Measurements from ENCODE around the gene SGMS1. TPM values are rescaled to one million over a fixed set of nuclear protein-coding genes. Genes with fewer than 3 reads are reported as not detected.

Gene SGMS1
- total RNA-seq, 5 donors from 2014 or later (not counting 1 experiment from before 2014, with no cell fraction given): 28.4 to 39.7 (median 32.6) TPM

- no peaks in the 10 kb centered on the region for H3K27me3 Mint-ChIP-seq
- ChIA-PET CTCF (no interaction called here), POLR2A (interaction anchor here (0.6 to 0.8 kb wide), 3 partner anchors 42 to 162 kb away, joined by 3 to 5 read pairs (median 4); no protein-coding TSS in a partner anchor)
- Histone ChIP-seq H3K36me3 (ENCODE audit: control insufficient read depth in 2 of 2, extremely low read depth in 1 of 2, insufficient read depth in 1 of 2, low read length in 1 of 2) (no peaks in the 10 kb centered on the region), H3K9me3 (no peaks in the 10 kb centered on the region), H3K27me3 (replicated peaks in 1 of 2; ENCODE audit: control insufficient read depth in 2 of 2, extremely low read depth in 1 of 2, insufficient read depth in 2 of 2, low read length in 1 of 2) (no peaks in the 10 kb centered on the region), H3K4me1 (ENCODE audit: control insufficient read depth in 1 of 2, extremely low read depth in 1 of 2, insufficient read depth in 2 of 2, low read length in 2 of 2) (peaks cover 0 to 3% of the 10 kb centered on the region in 2 experiments), H3K4me3 (ENCODE audit: control insufficient read depth in 1 of 2, extremely low read depth in 1 of 2, low read length in 1 of 2) (no peak overlapping the region), H3K27ac (ENCODE audit: low read length) (no peak overlapping the region)
- H3K4me3 Mint-ChIP-seq: no peak overlapping the region
- H3K4me1 Mint-ChIP-seq: peaks cover 88 to 92% (median 91%) of the 10 kb centered on the region in 3 donors
- peaks cover 11% of the 10 kb centered on the region for H3K36me3 Mint-ChIP-seq
- peaks cover 0 to 4% (median 0%) of the 10 kb centered on the region in 3 donors for H3K9me3 Mint-ChIP-seq
- no peak for ATAC-seq (replicated peaks in 1 of 4)
- no peak overlapping the region for H3K27ac Mint-ChIP-seq
- DNase-seq: no peak
- WGBS (ENCODE audit: insufficient coverage): 64% methylated on average over 2 of the region's 7 CpGs
These were observed 45.9 kb downstream of the SGMS1 start for GRCh38 chr10:50577681-50578350.

DNA sequence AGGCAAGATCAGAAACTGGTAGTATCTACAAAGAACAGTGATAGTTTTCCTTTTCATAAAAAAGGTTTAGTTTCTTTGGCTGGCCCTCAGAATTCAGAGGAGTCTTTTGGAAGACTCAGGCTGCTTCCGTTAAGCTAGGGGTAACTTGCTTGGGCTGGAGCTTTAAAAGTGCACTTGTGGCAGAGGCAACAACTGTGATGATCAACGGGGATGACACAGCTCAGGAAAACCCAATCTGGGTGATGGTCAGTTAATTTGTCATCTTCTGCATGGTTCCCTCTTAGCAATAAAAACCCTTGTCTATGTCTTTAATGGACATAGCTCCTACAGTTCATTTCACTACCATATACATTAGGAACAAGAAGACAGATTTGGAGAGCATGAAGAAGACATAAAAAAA is 46.7 kb downstream of the SGMS1 start:
- Histone ChIP-seq H3K36me3 (ENCODE audit: control insufficient read depth in 2 of 2, extremely low read depth in 1 of 2, insufficient read depth in 1 of 2, low read length in 1 of 2) (no peaks in the 10 kb centered on the region), H3K4me1 (ENCODE audit: control insufficient read depth in 1 of 2, extremely low read depth in 1 of 2, insufficient read depth in 2 of 2, low read length in 2 of 2) (peaks cover 0 to 3% of the 10 kb centered on the region in 2 experiments), H3K27ac (ENCODE audit: low read length) (no peak overlapping the region), H3K9me3 (no peaks in the 10 kb centered on the region), H3K4me3 (ENCODE audit: control insufficient read depth in 1 of 2, extremely low read depth in 1 of 2, low read length in 1 of 2) (no peak overlapping the region), H3K27me3 (replicated peaks in 1 of 2; ENCODE audit: control insufficient read depth in 2 of 2, extremely low read depth in 1 of 2, insufficient read depth in 2 of 2, low read length in 1 of 2) (no peaks in the 10 kb centered on the region)
- H3K9me3 Mint-ChIP-seq: peaks cover 0 to 4% (median 0%) of the 10 kb centered on the region in 3 donors
- no CpG with 5 or more reads among the region's 2 CpGs for WGBS (ENCODE audit: insufficient coverage)
- no peak overlapping the region for H3K27ac Mint-ChIP-seq
- no peak for ATAC-seq (replicated peaks in 1 of 4)
- POLR2A ChIA-PET: interaction anchor here (0.5 to 0.7 kb wide), 3 partner anchors 30 to 42 kb away, joined by 3 to 4 read pairs (median 3); no protein-coding TSS in a partner anchor
- H3K4me1 Mint-ChIP-seq: peaks cover 91 to 92% (median 91%) of the 10 kb centered on the region in 3 donors
- H3K4me3 Mint-ChIP-seq: no peak overlapping the region
- no peak for DNase-seq
- peaks cover 7% of the 10 kb centered on the region for H3K36me3 Mint-ChIP-seq
- CTCF ChIA-PET: interaction anchor here in 1 of 2 donors (0.7 to 1.1 kb wide), 2 partner anchors 9 to 74 kb away, joined by 3 to 4 read pairs; no protein-coding TSS in a partner anchor
- H3K27me3 Mint-ChIP-seq: no peaks in the 10 kb centered on the region

DNA sequence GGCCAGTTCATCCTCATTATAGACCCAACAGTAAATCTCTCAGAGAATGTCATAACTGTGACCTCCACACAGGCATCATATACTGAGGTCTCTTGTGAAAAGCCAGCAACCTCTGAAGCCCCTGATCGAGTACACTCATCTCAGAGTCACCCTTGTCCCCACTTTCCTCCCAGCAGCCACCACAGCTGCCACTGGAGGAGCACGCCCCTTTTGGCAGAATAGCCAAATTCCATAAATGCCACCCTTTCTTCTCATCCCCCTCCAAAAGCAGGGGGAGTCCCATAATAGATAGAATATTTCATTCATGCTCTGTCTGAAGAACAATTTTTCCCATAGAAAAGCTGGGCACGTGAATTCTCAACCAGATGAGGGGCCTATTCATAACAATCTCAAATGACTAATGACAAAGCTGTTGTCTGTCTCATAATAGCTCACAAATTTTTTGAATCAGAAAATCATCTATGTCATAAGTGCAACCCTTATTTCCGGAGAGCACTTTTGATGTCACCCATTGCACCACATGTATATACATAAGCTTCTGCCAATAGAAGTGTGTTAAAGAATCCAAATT is 47.4 kb downstream of the SGMS1 start:
- ChIA-PET POLR2A (interaction anchor here in 1 of 2 donors (0.5 to 0.6 kb wide), 2 partner anchors 31 to 93 kb away, joined by 3 to 6 read pairs; no protein-coding TSS in a partner anchor), CTCF (interaction anchor here in 1 of 2 donors (0.7 to 1.1 kb wide), 2 partner anchors 9 to 75 kb away, joined by 3 to 4 read pairs; no protein-coding TSS in a partner anchor)
- Mint-ChIP-seq H3K27ac (no peak overlapping the region), H3K4me3 (no peak overlapping the region), H3K36me3 (peaks cover 7% of the 10 kb centered on the region), H3K27me3 (no peaks in the 10 kb centered on the region), H3K4me1 (peaks cover 86 to 88% (median 88%) of the 10 kb centered on the region in 3 donors), H3K9me3 (peaks cover 0 to 4% (median 0%) of the 10 kb centered on the region in 3 donors)
- H3K36me3 ChIP-seq (ENCODE audit: control insufficient read depth in 2 of 2, extremely low read depth in 1 of 2, insufficient read depth in 1 of 2, low read length in 1 of 2): no peaks in the 10 kb centered on the region
- no peaks in the 10 kb centered on the region for H3K4me1 ChIP-seq (ENCODE audit: control insufficient read depth in 1 of 2, extremely low read depth in 1 of 2, insufficient read depth in 2 of 2, low read length in 2 of 2)
- WGBS (ENCODE audit: insufficient coverage): 70% methylated on average over 2 of the region's 4 CpGs
- no peaks in the 10 kb centered on the region for H3K9me3 ChIP-seq
- no peak overlapping the region for H3K4me3 ChIP-seq (ENCODE audit: control insufficient read depth in 1 of 2, extremely low read depth in 1 of 2, low read length in 1 of 2)
- H3K27ac ChIP-seq (ENCODE audit: low read length): no peak overlapping the region
- no peak for DNase-seq
- ATAC-seq (replicated peaks in 1 of 4): no peak
- no peaks in the 10 kb centered on the region for H3K27me3 ChIP-seq (replicated peaks in 1 of 2; ENCODE audit: control insufficient read depth in 2 of 2, extremely low read depth in 1 of 2, insufficient read depth in 2 of 2, low read length in 1 of 2)

- no peak for ATAC-seq (replicated peaks in 1 of 4)
- Mint-ChIP-seq H3K36me3 (peaks cover 7% of the 10 kb centered on the region), H3K27me3 (no peaks in the 10 kb centered on the region), H3K27ac (no peak overlapping the region), H3K9me3 (peaks cover 0 to 4% (median 0%) of the 10 kb centered on the region in 3 donors), H3K4me3 (no peak overlapping the region), H3K4me1 (peaks cover 80 to 82% (median 82%) of the 10 kb centered on the region in 3 donors)
- H3K9me3 ChIP-seq: no peaks in the 10 kb centered on the region
- no peak overlapping the region for H3K4me3 ChIP-seq (ENCODE audit: control insufficient read depth in 1 of 2, extremely low read depth in 1 of 2, low read length in 1 of 2)
- WGBS (ENCODE audit: insufficient coverage): 100% methylated on average over 1 of the region's 5 CpGs
- H3K27me3 ChIP-seq (replicated peaks in 1 of 2; ENCODE audit: control insufficient read depth in 2 of 2, extremely low read depth in 1 of 2, insufficient read depth in 2 of 2, low read length in 1 of 2): no peaks in the 10 kb centered on the region
- H3K4me1 ChIP-seq (ENCODE audit: control insufficient read depth in 1 of 2, extremely low read depth in 1 of 2, insufficient read depth in 2 of 2, low read length in 2 of 2): no peaks in the 10 kb centered on the region
- H3K36me3 ChIP-seq (ENCODE audit: control insufficient read depth in 2 of 2, extremely low read depth in 1 of 2, insufficient read depth in 1 of 2, low read length in 1 of 2): no peaks in the 10 kb centered on the region
- ChIA-PET POLR2A (interaction anchor here in 1 of 2 donors (0.6 kb wide), 1 partner anchor 93 kb away, joined by 6 read pairs; no protein-coding TSS in a partner anchor), CTCF (interaction anchor here in 1 of 2 donors (0.6 to 1.1 kb wide), 2 partner anchors 10 to 208 kb away, joined by 4 to 8 read pairs; no protein-coding TSS in a partner anchor)
- no peak overlapping the region for H3K27ac ChIP-seq (ENCODE audit: low read length)
- no peak for DNase-seq
These were observed 48.1 kb downstream of the SGMS1 start for GRCh38 chr10:50575477-50576244.

- CTCF ChIA-PET: no interaction called here
- no CpG with 5 or more reads among the region's 5 CpGs for WGBS (ENCODE audit: insufficient coverage)
- Histone ChIP-seq H3K27ac (ENCODE audit: low read length) (no peak overlapping the region), H3K36me3 (ENCODE audit: control insufficient read depth in 2 of 2, extremely low read depth in 1 of 2, insufficient read depth in 1 of 2, low read length in 1 of 2) (no peaks in the 10 kb centered on the region), H3K9me3 (no peaks in the 10 kb centered on the region), H3K27me3 (replicated peaks in 1 of 2; ENCODE audit: control insufficient read depth in 2 of 2, extremely low read depth in 1 of 2, insufficient read depth in 2 of 2, low read length in 1 of 2) (no peaks in the 10 kb centered on the region), H3K4me1 (ENCODE audit: control insufficient read depth in 1 of 2, extremely low read depth in 1 of 2, insufficient read depth in 2 of 2, low read length in 2 of 2) (no peaks in the 10 kb centered on the region), H3K4me3 (ENCODE audit: control insufficient read depth in 1 of 2, extremely low read depth in 1 of 2, low read length in 1 of 2) (no peak overlapping the region)
- H3K9me3 Mint-ChIP-seq: peaks cover 0 to 4% (median 0%) of the 10 kb centered on the region in 3 donors
- H3K4me3 Mint-ChIP-seq: no peak overlapping the region
- POLR2A ChIA-PET: no interaction called here
- DNase-seq (no peak), ATAC-seq (replicated peaks in 1 of 4) (no peak)
- peaks cover 7% of the 10 kb centered on the region for H3K36me3 Mint-ChIP-seq
- no peaks in the 10 kb centered on the region for H3K27me3 Mint-ChIP-seq
- H3K4me1 Mint-ChIP-seq: peaks cover 72 to 75% (median 74%) of the 10 kb centered on the region in 3 donors
- H3K27ac Mint-ChIP-seq: no peak overlapping the region
These were observed 48.8 kb downstream of the SGMS1 start for GRCh38 chr10:50574931-50575330.

- no peak overlapping the region for H3K4me3 Mint-ChIP-seq
These were observed 49.5 kb downstream of the SGMS1 start for GRCh38 chr10:50574305-50574704.

More at GRCh38 chr10:50574305-50574704, 49.5 kb downstream of the SGMS1 start:
- H3K27me3 ChIP-seq (replicated peaks in 1 of 2; ENCODE audit: control insufficient read depth in 2 of 2, extremely low read depth in 1 of 2, insufficient read depth in 2 of 2, low read length in 1 of 2): no peaks in the 10 kb centered on the region
- H3K9me3 ChIP-seq: no peaks in the 10 kb centered on the region
- H3K27me3 Mint-ChIP-seq: no peaks in the 10 kb centered on the region
- ATAC-seq (replicated peaks in 1 of 4) (no peak), DNase-seq (no peak)
- H3K4me3 ChIP-seq (ENCODE audit: control insufficient read depth in 1 of 2, extremely low read depth in 1 of 2, low read length in 1 of 2): no peak overlapping the region
- peaks cover 9% of the 10 kb centered on the region for H3K36me3 Mint-ChIP-seq
- POLR2A ChIA-PET: no interaction called here
- no peak overlapping the region for H3K27ac ChIP-seq (ENCODE audit: low read length)
- H3K27ac Mint-ChIP-seq: no peak overlapping the region
- H3K36me3 ChIP-seq (ENCODE audit: control insufficient read depth in 2 of 2, extremely low read depth in 1 of 2, insufficient read depth in 1 of 2, low read length in 1 of 2): no peaks in the 10 kb centered on the region
- peaks cover 66 to 69% (median 68%) of the 10 kb centered on the region in 3 donors for H3K4me1 Mint-ChIP-seq
- CTCF ChIA-PET: no interaction called here
- no peaks in the 10 kb centered on the region for H3K4me1 ChIP-seq (ENCODE audit: control insufficient read depth in 1 of 2, extremely low read depth in 1 of 2, insufficient read depth in 2 of 2, low read length in 2 of 2)
- H3K9me3 Mint-ChIP-seq: peaks cover 0 to 4% (median 0%) of the 10 kb centered on the region in 3 donors
